Ectodermal cell (in vitro differentiated cells): ENCODE results near the gene ADAT2.
"Not testable (repeated sequence)": the region's sequence is repeated elsewhere in the genome, so short reads cannot be mapped to it uniquely, and the experiment has no call there.

Experiments used
- H3K27ac ChIP-seq: 2 replicates; pipeline ENCODE4 v1.7.0; 2013; ENCODE audit warnings: mild to moderate bottlenecking, low read depth, low read length; ENCODE audit not compliant: insufficient read depth, poor library complexity, severe bottlenecking
- H3K27me3 ChIP-seq: 2 replicates; pipeline ENCODE4 v1.7.0; 2013; ENCODE audit warnings: mild to moderate bottlenecking, low read length; ENCODE audit not compliant: insufficient read depth, control insufficient read depth, poor library complexity, severe bottlenecking
- H3K36me3 ChIP-seq: one replicate; pipeline ENCODE4 v1.7.0; 2013; ENCODE audit warnings: low read length; ENCODE audit not compliant: control insufficient read depth, insufficient read depth
- H3K4me1 ChIP-seq: one replicate; pipeline ENCODE4 v1.7.0; 2013; ENCODE audit warnings: low read length; ENCODE audit not compliant: control insufficient read depth, insufficient read depth
- H3K4me3 ChIP-seq: 2 replicates; pipeline ENCODE4 v1.7.0; 2013; ENCODE audit warnings: low read depth, low read length, control low read depth; ENCODE audit not compliant: insufficient read depth
- H3K9me3 ChIP-seq: 2 replicates; pipeline ENCODE4 v1.7.0; 2013; ENCODE audit warnings: mild to moderate bottlenecking, low read length, moderate library complexity; ENCODE audit not compliant: control insufficient read depth
- WGBS, 2 experiments: methylation state at CpG; one replicate each; pipeline ENCODE4 v1.1.7; 2013; ENCODE audit warnings: missing lambda C conversion rate in 2 of 2; 5-methylcytosine and 5-hydroxymethylcytosine counted together

Gene ADAT2

GRCh38 chr6:143471822-143472221 lies 21.3 kb upstream of the ADAT2 start:
- Histone ChIP-seq H3K27ac (no peak overlapping the region), H3K27me3 (no peaks in the 10 kb centered on the region), H3K36me3 (no peaks in the 10 kb centered on the region), H3K9me3 (no peaks in the 10 kb centered on the region), H3K4me1 (no peaks in the 10 kb centered on the region), H3K4me3 (no peak overlapping the region)
- WGBS, 2 experiments = 92% methylated on average over 1 of the region's 1 CpG

DNA sequence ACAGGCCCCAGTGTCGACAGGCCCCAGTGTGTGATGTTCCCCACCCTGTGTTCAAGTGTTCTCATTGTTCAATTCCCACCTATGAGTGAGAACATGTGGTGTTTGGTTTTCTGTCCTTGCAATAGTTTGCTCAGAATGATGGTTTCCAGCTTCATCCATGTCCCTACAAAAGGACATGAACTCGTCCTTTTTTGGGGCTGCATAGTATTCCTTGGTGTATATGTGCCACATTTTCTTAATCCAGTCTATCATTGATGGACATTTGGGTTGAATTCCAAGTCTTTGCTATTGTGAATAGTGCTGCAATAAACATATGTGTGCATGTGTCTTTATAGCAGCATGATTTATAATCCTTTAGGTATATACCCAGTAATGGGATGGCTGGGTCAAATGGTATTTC lies 18.3 kb upstream of the ADAT2 start:
- not testable (repeated sequence) for H3K36me3 ChIP-seq, H3K27ac ChIP-seq, H3K4me1 ChIP-seq, H3K4me3 ChIP-seq, H3K27me3 ChIP-seq, H3K9me3 ChIP-seq
- 100% methylated on average over 1 to 2 of the region's 2 CpGs for WGBS, 2 experiments

- Histone ChIP-seq H3K4me3 (no peak overlapping the region), H3K27ac (no peak overlapping the region), H3K27me3 (no peaks in the 10 kb centered on the region), H3K36me3 (no peaks in the 10 kb centered on the region), H3K9me3 (no peaks in the 10 kb centered on the region), H3K4me1 (no peaks in the 10 kb centered on the region)
Measured at GRCh38 chr6:143468026-143468425, 17.5 kb upstream of the ADAT2 start.

DNA sequence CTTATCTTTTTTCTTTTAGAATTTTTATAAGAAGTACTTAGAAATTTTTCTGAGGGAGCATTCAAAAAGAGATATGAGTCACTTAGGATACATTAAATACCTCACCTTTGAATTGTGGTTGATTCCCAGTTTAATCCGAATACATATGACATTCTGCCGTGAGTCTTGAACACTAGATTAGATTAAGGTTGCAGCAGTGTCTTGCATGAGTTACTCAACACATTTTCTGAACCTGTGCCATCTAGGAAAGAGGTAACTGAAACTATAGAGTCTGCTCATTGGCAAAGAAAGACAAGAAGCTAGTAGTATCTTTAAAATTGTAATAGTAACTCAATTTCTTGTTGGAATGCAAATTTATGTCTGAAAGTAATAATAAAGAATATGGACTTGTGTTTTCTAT lies 15.1 kb upstream of the ADAT2 start:
- H3K27ac ChIP-seq = no peak overlapping the region
- H3K36me3 ChIP-seq = no peaks in the 10 kb centered on the region
- H3K9me3 ChIP-seq = no peaks in the 10 kb centered on the region
- WGBS, 2 experiments = 95 to 98% methylated on average over 2 of the region's 2 CpGs
- no peaks in the 10 kb centered on the region for H3K4me1 ChIP-seq
- no peaks in the 10 kb centered on the region for H3K27me3 ChIP-seq
- H3K4me3 ChIP-seq = no peak overlapping the region

- no peak overlapping the region for H3K27ac ChIP-seq
- 66 to 74% methylated on average over 2 of the region's 2 CpGs for WGBS, 2 experiments
Measured at GRCh38 chr6:143457563-143458359, 7.3 kb upstream of the ADAT2 start.

DNA sequence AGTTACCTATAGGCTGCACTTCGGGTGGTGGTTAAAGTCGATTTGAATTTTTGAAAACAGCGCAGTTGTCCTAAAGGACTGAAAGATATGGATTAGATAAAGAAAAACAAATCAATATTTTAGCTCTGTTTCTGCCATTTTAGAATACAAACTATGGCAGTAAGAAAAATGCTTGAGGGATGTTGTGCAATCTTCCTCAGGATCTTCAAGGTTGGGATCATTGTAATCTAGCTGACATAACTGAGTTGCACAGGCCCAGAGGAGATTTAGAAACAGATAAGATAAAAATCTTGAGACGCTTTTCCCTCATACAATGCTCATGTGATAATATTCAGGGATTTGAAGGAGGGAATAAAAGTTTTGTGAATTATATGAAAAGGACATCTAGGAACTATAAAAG lies 1.0 kb upstream of the ADAT2 start:
- Histone ChIP-seq H3K4me3 (peak overlapping the region; percentile 92), H3K9me3 (no peaks in the 10 kb centered on the region), H3K27ac (no peak overlapping the region), H3K27me3 (no peaks in the 10 kb centered on the region), H3K4me1 (no peaks in the 10 kb centered on the region), H3K36me3 (no peaks in the 10 kb centered on the region)
- WGBS, 2 experiments = 80% methylated on average over 2 to 4 of the region's 4 CpGs

More at GRCh38 chr6:143457563-143458359, 7.3 kb upstream of the ADAT2 start:
- H3K9me3 ChIP-seq = no peaks in the 10 kb centered on the region
- no peak overlapping the region for H3K4me3 ChIP-seq
- no peaks in the 10 kb centered on the region for H3K36me3 ChIP-seq
- no peaks in the 10 kb centered on the region for H3K4me1 ChIP-seq
- H3K27me3 ChIP-seq = no peaks in the 10 kb centered on the region

DNA sequence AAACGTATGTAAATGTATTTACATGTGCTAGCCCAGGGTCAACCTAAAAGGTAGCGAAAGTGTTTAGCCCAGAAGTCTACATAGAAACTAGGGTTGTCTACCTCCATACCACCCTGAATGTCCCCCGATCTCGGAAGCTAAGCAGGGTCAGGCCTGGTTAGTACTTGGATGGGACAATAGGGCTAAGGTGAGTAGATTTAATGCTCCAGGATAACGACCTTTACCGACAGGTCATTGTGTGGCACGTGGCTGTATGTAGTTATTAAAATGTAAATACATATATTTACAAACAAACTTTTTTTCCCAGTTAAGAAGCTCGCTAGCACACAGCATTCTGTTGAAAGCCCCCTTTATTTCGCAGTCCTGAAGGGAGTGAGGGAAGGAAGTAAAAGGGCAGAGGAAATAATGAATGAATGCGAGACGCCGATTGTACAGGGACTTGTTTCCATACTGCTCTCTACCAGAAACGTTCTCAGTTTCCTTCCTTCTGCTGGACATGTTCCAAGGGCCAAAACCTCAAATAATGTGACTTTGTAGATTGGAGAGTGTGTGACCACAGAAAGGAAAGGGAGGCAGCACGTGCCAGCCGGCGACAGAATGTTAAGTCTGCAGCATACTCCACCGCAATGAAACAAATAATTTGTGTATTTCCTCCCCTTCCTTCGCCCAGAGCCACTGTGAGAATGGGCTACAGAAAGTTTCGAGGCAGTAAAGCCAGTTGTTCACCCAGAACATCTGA lies 612 bp downstream of the ADAT2 start:
- Histone ChIP-seq H3K27ac (peak overlapping the region; percentile 44), H3K9me3 (no peaks in the 10 kb centered on the region), H3K27me3 (no peaks in the 10 kb centered on the region), H3K4me3 (peak overlapping the region; percentile 92), H3K36me3 (no peaks in the 10 kb centered on the region), H3K4me1 (no peaks in the 10 kb centered on the region)
- WGBS, 2 experiments = 7 to 12% methylated on average over 17 of the region's 19 CpGs

DNA sequence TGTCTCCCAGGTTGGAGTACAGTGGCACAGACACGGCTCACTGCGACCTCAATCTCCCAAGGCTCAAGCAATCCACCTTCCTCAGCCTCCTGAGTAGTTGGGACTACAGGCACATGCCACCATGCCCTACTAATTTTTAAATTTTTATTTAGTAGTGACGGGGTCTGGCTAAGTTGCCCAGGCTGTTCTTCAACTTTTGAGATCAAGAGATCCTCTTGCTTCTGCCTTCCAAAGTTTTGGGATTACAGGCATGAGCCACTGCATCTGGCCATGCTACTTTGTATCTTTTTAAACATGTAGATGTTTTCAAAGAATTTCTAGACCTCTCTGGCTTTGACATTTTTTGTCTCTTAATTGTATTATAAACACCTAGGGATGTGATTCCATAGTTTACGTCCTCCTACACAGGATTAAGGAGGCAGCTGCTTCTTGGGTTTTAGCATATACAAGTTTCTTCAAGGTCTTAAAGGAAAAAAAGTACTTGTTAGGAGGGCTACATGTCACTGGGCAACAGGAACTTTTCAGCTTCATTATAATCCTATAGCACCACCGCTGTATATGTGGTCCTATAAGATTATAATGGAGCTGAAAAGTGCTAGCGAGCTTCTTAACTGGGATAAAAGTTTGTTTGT lies 1.3 kb downstream of the ADAT2 start:
- Histone ChIP-seq H3K4me3 (peak overlapping the region; percentile 92), H3K4me1 (no peaks in the 10 kb centered on the region), H3K27ac (no peak overlapping the region), H3K27me3 (no peaks in the 10 kb centered on the region), H3K36me3 (no peaks in the 10 kb centered on the region), H3K9me3 (no peaks in the 10 kb centered on the region)
- 81 to 82% methylated on average over 6 of the region's 6 CpGs for WGBS, 2 experiments

DNA sequence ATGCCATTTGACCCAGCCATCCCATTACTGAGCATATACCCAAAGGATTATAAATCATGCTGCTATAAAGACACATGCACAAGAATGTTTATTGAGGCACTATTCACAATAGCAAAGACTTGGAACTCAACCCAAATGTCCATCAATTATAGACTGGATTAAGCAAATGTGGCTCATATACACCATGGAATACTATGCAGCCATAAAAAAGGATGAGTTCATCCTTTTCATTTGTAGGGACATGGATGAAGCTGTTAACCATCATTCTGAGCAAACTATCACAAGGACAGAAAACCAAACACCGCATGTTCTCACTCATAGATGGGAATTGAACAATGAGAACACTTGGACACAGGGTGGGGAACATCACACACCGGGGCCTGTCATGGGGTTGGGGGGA lies 2.6 kb downstream of the ADAT2 start:
- H3K36me3 ChIP-seq, H3K27ac ChIP-seq, H3K9me3 ChIP-seq, H3K4me1 ChIP-seq, H3K4me3 ChIP-seq, H3K27me3 ChIP-seq: not testable (repeated sequence)
- WGBS, 2 experiments = 100% methylated on average over 1 of the region's 2 CpGs

DNA sequence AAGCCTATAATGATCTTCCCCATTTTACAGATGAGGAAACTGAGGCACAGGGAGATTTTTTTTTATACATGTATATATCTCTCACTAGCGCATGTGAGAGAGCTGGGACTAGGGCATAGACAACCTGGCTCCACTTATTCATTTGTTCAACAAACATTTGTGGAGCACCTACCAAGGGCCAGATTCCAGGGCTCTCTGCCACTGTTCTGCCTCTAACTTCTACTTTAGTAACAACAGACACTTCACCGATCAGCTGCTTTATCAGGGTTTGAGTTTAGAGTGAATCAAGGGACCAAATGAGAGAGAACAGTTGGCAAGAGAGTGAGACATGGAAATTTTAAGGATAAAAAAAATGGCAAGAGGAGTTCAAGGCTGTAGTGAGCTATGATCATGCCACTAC lies 7.4 kb downstream of the ADAT2 start:
- Histone ChIP-seq H3K27ac (no peak overlapping the region), H3K9me3 (no peaks in the 10 kb centered on the region), H3K36me3 (peaks cover 4% of the 10 kb centered on the region), H3K4me3 (no peak overlapping the region), H3K27me3 (no peaks in the 10 kb centered on the region), H3K4me1 (no peaks in the 10 kb centered on the region)
- 95 to 97% methylated on average over 2 of the region's 2 CpGs for WGBS, 2 experiments
